CD4-positive, alpha-beta T cell (primary cell): Measurements from ENCODE around the gene BBS1. TPM values are rescaled to one million over a fixed set of nuclear protein-coding genes. Genes with fewer than 3 reads are reported as not detected.

Experiments used
- ATAC-seq: fragments of 200-7000 bp; cut with Tn5 transposase; one replicate; pipeline ENCODE4 v1.10.0; 2022; ENCODE audit warnings: mild to moderate bottlenecking; ENCODE audit not compliant: poor library complexity
- CTCF ChIA-PET: fragments of 350-600 bp; sonication (Branson Sonifier 250); formaldehyde crosslinking; loops from one replicate; lab custom pipeline; 2021; ENCODE audit warnings: antibody characterized with exemption, inconsistent platforms; lab: Charles Lee
- POLR2A ChIA-PET: fragments of 350-600 bp; sonication (Branson Sonifier 250); formaldehyde crosslinking; loops from one replicate; lab custom pipeline; 2021; ENCODE audit warnings: antibody characterized with exemption, inconsistent platforms; lab: Charles Lee
- DNase-seq, 14 experiments: peaks; one replicate each; pipeline ENCODE4 v3.0.0-alpha.2; 2013 to 2020; ENCODE audit warnings: mixed read lengths in 2 of 14
- H3K27ac ChIP-seq, 2 donors: one replicate each; pipeline versions ENCODE4 v1.5.1 to v1.7.0; 2013; ENCODE audit warnings: low read length in 2 of 2, low read depth in 1 of 2, mild to moderate bottlenecking in 1 of 2
- H3K27me3 ChIP-seq, 2 experiments: 1 replicate in 1 of 2; 2 replicates in 1 of 2; pipeline versions ENCODE4 v1.6.1 to v1.7.0; 2013; ENCODE audit warnings: low read length in 2 of 2, control low read depth in 1 of 2, mild to moderate bottlenecking in 1 of 2, moderate library complexity in 1 of 2; ENCODE audit not compliant: insufficient read depth in 2 of 2, control insufficient read depth in 1 of 2
- H3K36me3 ChIP-seq: one replicate; pipeline ENCODE4 v1.6.1; 2013; ENCODE audit warnings: low read length, control low read depth; ENCODE audit not compliant: insufficient read depth
- H3K4me1 ChIP-seq: one replicate; pipeline ENCODE4 v1.6.1; 2013; ENCODE audit warnings: low read length, control low read depth; ENCODE audit not compliant: insufficient read depth
- H3K4me3 ChIP-seq: one replicate; pipeline ENCODE4 v1.5.1; 2013; ENCODE audit warnings: mild to moderate bottlenecking, low read length, moderate library complexity
- H3K9me3 ChIP-seq, 2 experiments: 1 replicate in 1 of 2; 2 replicates in 1 of 2; pipeline versions ENCODE4 v1.6.1 to v1.7.0; 2013; ENCODE audit warnings: low read length in 2 of 2, mild to moderate bottlenecking in 2 of 2, control low read depth in 1 of 2, moderate library complexity in 1 of 2; ENCODE audit not compliant: control insufficient read depth in 1 of 2, insufficient read depth in 1 of 2
- H3K27ac Mint-ChIP-seq: one replicate; pipeline ENCODE4 v1.8.0; 2020; ENCODE audit warnings: mixed read lengths
- H3K27me3 Mint-ChIP-seq: one replicate; pipeline ENCODE4 v1.8.0; 2021; ENCODE audit warnings: mixed read lengths
- H3K36me3 Mint-ChIP-seq: one replicate; pipeline ENCODE4 v1.8.0; 2021; ENCODE audit warnings: low read depth, mixed read lengths
- H3K4me1 Mint-ChIP-seq: one replicate; pipeline ENCODE4 v1.8.0; 2021; ENCODE audit warnings: low read depth, mixed read lengths
- H3K4me3 Mint-ChIP-seq: one replicate; pipeline ENCODE4 v1.8.0; 2020; ENCODE audit warnings: mild to moderate bottlenecking, mixed read lengths
- H3K9me3 Mint-ChIP-seq: one replicate; pipeline ENCODE4 v1.8.0; 2020; ENCODE audit warnings: mixed read lengths
- CTCF ChIP-seq: fragments of 200-600 bp; IDR thresholded peaks from one replicate; pipeline ENCODE4 v1.8.0; 2022; ENCODE audit warnings: antibody characterized with exemption, mild to moderate bottlenecking
- intact Hi-C, 2 experiments: fragments of 100-400 bp; cut with DNase I in 1 of 2; cut with micrococcal nuclease in 1 of 2; formaldehyde crosslinking; loops; one replicate each; pipeline versions ENCODE4 v1.15.1 to v1.9.0; 2023 to 2025; cut with DNase I, micrococcal nuclease
- total RNA-seq, 174 experiments: library from RNA in 2 of 174; stranded (reverse) in 2 of 174; gene quantifications; one replicate each; pipeline ENCODE4 v1.2.3 and lab custom pipeline; 2021 to 2026

Gene BBS1
- total RNA-seq, 2 experiments from 2014 or later, result 11.7 to 11.9 TPM

- Histone ChIP-seq H3K27me3 (no peaks in the 10 kb centered on the region), H3K4me3 (no peak overlapping the region), H3K27ac (no peak overlapping the region), H3K4me1 (peaks cover 26% of the 10 kb centered on the region), H3K9me3 (no peaks in the 10 kb centered on the region), H3K36me3 (peaks cover 22% of the 10 kb centered on the region)
- Mint-ChIP-seq H3K27ac (no peak overlapping the region), H3K4me3 (peak overlapping the region; percentile 92), H3K4me1 (peaks cover 27% of the 10 kb centered on the region), H3K27me3 (no peaks in the 10 kb centered on the region), H3K9me3 (no peaks in the 10 kb centered on the region), H3K36me3 (peaks cover 16% of the 10 kb centered on the region)
- CTCF ChIA-PET, result interaction anchor here (1.3 kb wide), 2 partner anchors 10 to 30 kb away, joined by 4 to 5 read pairs; partner anchors contain the start of gene MRPL11
- intact Hi-C loops, result loop anchor here in 1 of 2 experiments (5.0 kb wide), 2 partner anchors 149 to 946 kb away; partner anchors contain the start of gene RBM14
- DNase-seq, result no peak
- POLR2A ChIA-PET, result interaction anchor here (4.3 to 4.9 kb wide), 2 partner anchors 11 to 30 kb away, joined by 35 to 88 read pairs; partner anchors contain the start of genes DPP3 and MRPL11
- TF ChIP-seq CTCF, result no peak
- ATAC-seq, result no peak
These were observed 41.7 kb upstream of the BBS1 start for GRCh38 chr11:66468691-66469090.

GRCh38 chr11:66469441-66469840 is 41.0 kb upstream of the BBS1 start:
- Mint-ChIP-seq H3K4me1 (peaks cover 27% of the 10 kb centered on the region), H3K27ac (no peak overlapping the region), H3K27me3 (no peaks in the 10 kb centered on the region), H3K4me3 (peak overlapping the region; percentile 25), H3K9me3 (no peaks in the 10 kb centered on the region), H3K36me3 (peaks cover 22% of the 10 kb centered on the region)
- DNase-seq (no peak), ATAC-seq (no peak)
- H3K27me3 ChIP-seq, result no peaks in the 10 kb centered on the region
- ChIA-PET CTCF (interaction anchor here (1.3 kb wide), 2 partner anchors 9 to 31 kb away, joined by 4 to 5 read pairs; partner anchors contain the start of gene MRPL11), POLR2A (interaction anchor here (0.6 to 4.9 kb wide), 4 partner anchors 10 to 374 kb away, joined by 3 to 88 read pairs (median 3); partner anchors contain the start of genes DPP3 and MRPL11)
- H3K27ac ChIP-seq, result no peak overlapping the region
- no peak for TF ChIP-seq CTCF
- intact Hi-C loops, result loop anchor here in 1 of 2 experiments (5.0 kb wide), 2 partner anchors 148 to 947 kb away; partner anchors contain the start of gene RBM14
- H3K4me1 ChIP-seq, result peaks cover 26% of the 10 kb centered on the region
- H3K4me3 ChIP-seq, result no peak overlapping the region
- no peaks in the 10 kb centered on the region for H3K9me3 ChIP-seq
- peaks cover 30% of the 10 kb centered on the region for H3K36me3 ChIP-seq

GRCh38 chr11:66470015-66470414 is 40.4 kb upstream of the BBS1 start:
- Histone ChIP-seq H3K4me1 (peaks cover 26% of the 10 kb centered on the region), H3K27ac (no peak overlapping the region), H3K36me3 (peaks cover 30% of the 10 kb centered on the region), H3K9me3 (no peaks in the 10 kb centered on the region), H3K4me3 (no peak overlapping the region), H3K27me3 (no peaks in the 10 kb centered on the region)
- no peak for TF ChIP-seq CTCF
- Mint-ChIP-seq H3K27me3 (no peaks in the 10 kb centered on the region), H3K27ac (no peak overlapping the region), H3K9me3 (no peaks in the 10 kb centered on the region), H3K36me3 (peaks cover 22% of the 10 kb centered on the region), H3K4me1 (peaks cover 27% of the 10 kb centered on the region), H3K4me3 (peak overlapping the region; percentile 27)
- ATAC-seq (no peak), DNase-seq (no peak)
- ChIA-PET POLR2A (interaction anchor here (0.6 to 4.9 kb wide), 4 partner anchors 9 to 374 kb away, joined by 3 to 88 read pairs (median 3); partner anchors contain the start of genes DPP3 and MRPL11), CTCF (no interaction called here)
- intact Hi-C loops, result loop anchor here in 1 of 2 experiments (5.0 kb wide), 1 partner anchor 122 kb away; the partner anchor contains the start of genes CCDC87 and CCS
